ENCODE data around the gene HELZ2.

HELZ2 gene

DNA sequence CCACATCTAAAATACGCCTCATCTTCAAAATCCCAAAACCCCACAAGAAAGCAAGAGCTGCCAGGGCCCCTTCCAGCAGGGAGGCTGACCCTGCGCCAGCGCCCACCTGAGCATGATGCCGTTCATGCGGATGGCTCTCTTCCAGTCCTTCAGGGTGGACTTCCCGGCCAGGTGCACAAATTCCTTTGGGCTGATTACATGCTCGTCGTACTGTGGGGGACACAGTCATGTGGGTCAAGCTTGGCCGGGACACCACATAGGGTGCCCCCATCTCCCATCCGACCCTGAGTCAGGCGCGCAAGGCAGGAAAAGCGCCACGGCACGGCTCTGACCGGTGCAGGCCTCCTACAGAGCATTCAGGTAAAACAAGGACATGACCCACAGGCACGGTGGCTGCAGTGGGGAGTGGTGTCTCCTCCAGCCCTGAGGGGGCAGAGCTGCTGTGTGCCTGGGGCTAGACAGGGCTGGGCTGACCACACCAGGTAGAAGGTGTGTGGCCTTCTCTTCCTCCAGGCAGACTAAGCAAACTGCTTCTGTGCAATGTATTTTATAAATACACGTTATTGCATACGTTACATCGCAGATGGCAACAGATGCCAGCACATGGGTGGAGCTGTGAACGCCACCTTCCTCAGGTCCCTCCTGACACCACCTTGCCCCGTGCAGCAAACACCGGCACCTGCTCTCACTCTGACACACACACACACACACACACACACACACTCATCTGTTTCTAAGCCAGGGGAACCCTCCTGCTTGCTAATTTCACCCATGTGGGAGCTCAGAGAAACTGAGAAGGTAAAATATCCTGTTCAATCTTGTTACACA, 23.8 kb upstream of the HELZ2 start:
- no peak for DNase-seq

GRCh38 chr20:63596423-63596822, 22.4 kb upstream of the HELZ2 start:
- no peak for DNase-seq

DNA sequence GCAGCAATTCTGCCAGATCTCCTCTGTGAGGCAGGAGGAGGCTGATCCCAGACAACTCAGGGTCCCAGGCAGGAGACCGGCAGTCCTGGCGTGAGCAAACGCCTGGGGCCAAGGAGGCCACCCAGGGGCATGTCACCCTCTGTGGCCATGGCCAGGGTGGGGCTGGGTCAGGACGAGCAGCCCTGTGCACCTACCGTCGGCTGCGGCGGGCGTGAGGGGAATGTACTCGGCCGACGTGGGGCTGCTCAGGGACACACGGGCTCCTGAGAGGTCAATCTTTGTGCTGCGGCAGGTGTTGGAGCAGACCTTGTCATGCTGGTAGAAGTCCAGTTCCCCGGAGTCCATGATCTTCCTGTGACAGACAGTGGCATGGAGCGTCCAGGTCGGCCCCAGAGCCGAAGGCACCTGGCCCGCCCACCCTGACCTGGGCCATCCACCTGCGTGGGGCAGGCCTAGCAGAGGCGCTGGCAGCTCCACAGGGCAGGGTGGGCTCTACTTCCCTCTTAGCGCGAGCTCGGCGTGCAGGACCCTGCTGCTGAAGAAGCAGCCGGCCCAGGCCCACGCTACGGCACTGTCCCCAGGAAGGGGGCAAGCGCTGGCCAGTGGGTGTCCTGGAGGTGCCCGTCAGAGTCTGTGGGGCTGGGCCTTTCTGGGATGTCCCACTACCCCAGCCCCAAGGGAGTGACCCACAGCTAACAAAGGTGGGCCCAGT, 21.5 kb upstream of the HELZ2 start:
- no peak for DNase-seq

- no peak for DNase-seq
These were observed 20.1 kb upstream of the HELZ2 start for GRCh38 chr20:63594043-63594561.

DNA sequence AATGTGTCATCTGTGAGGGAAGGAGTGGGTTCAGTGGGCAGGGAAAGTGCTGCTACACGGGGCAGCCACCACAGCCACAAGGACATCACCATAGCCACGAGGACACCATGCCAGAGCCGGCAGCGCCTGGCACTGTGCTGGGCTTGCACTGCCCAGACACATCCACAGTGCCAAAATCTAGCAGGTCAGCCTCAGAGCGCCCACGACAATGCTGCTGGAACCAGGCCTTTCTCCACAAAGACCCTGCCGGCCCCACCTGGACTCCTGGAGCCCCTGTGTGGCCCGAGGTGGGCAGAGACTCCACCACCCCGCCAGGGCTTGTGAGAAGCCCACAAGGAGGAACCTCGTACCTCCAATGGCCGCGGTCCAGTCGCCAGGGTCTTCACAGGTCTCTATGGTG, 18.6 kb upstream of the HELZ2 start:
- DNase-seq, result no peak

GRCh38 chr20:63591786-63592355, 17.8 kb upstream of the HELZ2 start:
- DNase-seq, result no peak

DNA sequence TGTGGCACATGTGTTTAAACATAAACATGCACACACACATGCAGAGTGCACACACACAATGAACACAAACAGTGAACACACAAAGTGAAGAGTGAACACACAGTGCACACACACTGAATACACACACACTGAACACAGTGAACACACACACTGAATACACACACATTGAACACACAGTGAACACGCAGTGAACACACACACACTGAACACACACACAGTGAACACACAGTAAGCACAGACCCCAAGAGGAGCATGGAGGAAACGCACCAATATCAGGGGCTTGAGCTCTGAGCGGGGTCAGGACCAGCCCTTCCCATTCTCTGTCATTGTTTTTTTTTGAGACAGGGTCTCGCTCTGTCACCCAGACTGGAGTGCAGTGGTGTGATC, 17.1 kb upstream of the HELZ2 start:
- no peak for DNase-seq

DNA sequence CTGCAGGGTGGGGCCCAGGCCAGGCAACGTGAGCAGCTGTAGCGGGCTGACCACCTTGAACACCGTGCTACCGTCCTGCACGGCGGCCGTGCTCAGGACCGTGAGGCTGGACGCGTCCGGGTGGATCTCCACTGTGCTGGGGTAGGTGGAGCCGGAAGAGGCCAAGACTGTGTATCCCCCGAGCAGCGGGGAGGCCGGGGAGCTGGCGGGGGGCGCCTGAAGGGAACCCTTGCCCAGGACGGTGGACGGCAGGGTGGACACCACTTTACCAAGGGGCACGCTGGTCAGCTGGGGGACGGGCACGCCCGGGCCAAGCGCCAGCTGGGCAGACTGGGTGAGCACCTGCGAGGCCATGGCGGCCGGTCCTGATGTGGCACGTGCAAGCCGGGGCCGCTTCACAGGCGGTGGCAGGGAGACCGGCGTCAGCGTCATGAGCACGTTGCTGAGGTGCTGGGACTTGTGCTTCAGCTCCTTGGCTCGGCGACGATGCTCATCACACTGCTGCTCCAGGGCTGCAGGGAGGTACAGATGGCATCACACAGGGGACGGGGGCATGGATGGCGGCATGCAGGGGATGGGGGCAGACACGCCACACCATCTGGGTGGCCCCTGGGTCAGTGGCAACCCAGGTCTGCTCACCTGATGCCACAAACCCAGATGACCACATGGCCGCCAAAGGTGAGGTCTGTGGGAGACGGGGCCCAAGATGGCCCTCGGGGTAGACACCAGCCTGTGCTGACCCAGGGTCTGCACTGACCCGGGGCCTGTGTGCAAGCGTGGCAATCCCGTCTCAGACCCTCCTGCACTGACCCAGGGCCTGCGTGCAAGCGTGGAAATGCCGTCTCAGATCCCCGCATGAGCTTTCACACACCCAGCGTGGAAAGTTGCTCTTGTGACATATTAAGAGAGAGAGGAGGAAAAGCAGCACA, 16.4 kb upstream of the HELZ2 start:
- DNase-seq, result no peak

DNA sequence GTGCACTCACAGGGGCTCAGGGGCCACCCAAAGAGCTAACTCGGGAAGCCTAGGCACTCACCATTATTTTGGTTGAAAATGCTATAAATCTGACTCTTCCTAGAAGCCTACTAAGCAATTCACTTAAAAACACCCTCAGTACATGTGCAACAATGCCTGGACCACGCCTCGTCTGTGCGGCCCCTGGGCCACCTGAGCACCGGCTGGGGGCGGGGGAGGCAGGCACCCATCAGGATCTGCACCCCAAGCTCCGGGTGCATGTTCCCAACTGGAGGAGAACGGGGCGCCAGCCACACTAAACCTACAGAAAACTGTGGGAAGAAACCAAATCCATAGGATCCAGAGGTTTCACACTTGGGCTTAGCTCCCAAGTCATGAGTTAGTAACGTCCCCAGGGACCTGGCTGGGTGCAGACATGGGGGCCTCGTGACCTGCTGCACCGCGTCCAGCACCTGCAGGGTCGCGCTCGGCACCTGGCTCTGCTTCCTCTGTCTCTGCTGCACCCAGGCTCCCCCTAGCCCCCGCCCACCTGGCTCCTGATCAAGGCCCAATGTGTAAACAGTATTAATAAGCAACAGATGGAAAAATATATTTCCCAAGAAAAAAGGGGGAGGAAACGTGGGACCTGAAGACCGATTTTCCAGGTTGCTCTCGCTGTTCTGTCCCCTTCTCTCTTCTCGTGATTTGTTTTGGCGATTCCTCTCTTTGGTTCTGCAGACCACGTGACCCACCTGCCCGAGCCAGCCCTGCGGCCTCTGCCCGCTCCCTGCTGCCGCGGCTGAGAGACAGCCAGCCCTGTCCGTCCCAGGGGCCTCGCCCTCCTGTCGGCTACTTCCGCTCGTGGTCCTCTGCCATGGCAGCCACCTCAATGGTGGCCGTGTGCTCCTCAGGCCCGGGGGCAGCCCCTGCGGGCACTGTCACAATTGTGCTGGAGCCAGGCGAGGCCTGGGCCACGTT, 15.5 kb upstream of the HELZ2 start:
- DNase-seq, result no peak

GRCh38 chr20:63588641-63589041, 14.6 kb upstream of the HELZ2 start:
- no peak for DNase-seq

GRCh38 chr20:63587776-63588591, 13.9 kb upstream of the HELZ2 start:
- no peak for DNase-seq

- no peak for DNase-seq
These were observed 13.2 kb upstream of the HELZ2 start for GRCh38 chr20:63587256-63587655.

DNA sequence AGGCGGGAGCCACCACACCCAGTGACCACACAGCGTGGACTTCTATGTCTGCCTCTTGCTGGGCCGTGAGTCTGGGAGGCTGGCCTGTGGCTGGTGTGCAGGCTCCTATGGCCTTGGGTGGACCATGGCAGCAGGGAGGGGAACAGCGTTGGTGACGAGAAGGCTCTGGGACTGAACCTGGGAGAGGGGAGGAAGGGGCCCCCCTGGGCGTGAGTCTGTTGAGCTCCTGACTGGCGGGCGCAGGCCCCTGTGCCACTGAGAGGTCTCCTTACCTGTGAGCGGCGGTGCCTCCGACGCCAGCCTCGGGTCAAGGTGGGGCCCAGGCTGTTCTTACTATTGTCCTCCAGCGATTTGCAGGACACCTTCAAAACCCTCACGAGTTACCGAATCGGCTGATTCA, 12.8 kb upstream of the HELZ2 start:
- no peak for DNase-seq

GRCh38 chr20:63585616-63586565, 11.9 kb upstream of the HELZ2 start:
- no peak for DNase-seq

- DNase-seq, result no peak
These were observed 8.5 kb upstream of the HELZ2 start for GRCh38 chr20:63582382-63583063.

- no peak for DNase-seq
These were observed 6.9 kb upstream of the HELZ2 start for GRCh38 chr20:63580796-63581461.

DNA sequence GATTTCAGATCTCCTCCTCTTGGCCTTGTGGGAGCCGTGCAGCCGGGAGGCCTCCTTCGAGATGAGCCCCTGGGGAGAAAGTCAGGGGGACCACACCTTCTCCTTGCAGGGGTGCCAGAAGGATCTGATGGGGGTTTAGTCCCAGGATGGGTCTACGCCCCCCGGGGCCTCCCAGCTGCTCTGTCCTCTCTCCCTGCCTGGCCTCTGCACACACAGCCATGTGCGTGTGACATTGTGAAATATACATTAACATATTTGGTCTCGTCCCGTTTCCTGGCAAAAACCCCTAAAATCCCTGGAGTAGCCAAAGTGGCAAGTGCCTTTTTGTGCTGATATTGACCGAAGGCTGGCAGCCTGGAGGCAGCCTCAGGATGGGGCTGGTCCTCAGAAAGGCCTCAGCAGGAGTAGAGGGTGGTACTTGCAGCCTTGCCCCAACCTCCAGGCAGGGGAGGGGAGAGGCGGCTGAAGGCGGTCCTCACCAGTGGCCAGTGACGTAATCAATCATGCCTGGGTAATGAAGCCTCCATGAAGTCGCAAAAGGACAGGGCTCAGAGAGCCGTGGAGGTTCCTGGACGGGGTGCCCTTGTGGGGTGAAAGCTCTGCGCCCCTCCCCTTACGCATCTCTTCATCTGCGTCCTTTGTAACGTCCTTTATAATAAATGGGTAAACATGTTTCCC, 5.1 kb upstream of the HELZ2 start:
- DNase-seq, result no peak
